ENCODE measurements around the gene CFHR2.

DNA sequence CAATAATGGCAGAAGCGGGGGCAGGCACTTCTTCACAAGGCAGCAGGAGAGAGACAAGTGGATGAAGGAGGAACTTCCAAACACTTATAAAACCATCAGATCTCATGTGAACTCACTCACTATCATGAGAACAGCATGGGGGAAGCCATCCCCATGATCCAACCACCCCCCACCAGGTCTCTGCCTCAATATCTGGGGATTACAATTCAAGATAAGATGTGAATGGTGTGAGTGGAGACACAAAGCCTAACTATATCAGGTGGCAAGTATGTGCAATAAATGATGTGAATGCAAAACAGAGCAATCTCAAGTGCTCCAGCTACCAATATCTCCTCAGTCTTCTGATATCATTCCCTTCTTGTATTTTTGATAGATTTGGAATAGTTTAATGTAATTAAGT, 12.4 kb downstream of the CFHR2 start:
- TF ChIP-seq, protein P1, sequence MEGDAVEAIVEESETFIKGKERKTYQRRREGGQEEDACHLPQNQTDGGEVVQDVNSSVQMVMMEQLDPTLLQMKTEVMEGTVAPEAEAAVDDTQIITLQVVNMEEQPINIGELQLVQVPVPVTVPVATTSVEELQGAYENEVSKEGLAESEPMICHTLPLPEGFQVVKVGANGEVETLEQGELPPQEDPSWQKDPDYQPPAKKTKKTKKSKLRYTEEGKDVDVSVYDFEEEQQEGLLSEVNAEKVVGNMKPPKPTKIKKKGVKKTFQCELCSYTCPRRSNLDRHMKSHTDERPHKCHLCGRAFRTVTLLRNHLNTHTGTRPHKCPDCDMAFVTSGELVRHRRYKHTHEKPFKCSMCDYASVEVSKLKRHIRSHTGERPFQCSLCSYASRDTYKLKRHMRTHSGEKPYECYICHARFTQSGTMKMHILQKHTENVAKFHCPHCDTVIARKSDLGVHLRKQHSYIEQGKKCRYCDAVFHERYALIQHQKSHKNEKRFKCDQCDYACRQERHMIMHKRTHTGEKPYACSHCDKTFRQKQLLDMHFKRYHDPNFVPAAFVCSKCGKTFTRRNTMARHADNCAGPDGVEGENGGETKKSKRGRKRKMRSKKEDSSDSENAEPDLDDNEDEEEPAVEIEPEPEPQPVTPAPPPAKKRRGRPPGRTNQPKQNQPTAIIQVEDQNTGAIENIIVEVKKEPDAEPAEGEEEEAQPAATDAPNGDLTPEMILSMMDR (IDR thresholded peaks at IDR 0.05; ENCODE audit: insufficient read depth, low read depth, low read length) = no peak
- no peak for TF ChIP-seq EZH2 (IDR thresholded peaks at IDR 0.05; ENCODE audit: insufficient read depth, low read length)
